Osteoblast (primary cell): ENCODE data around the gene FABP3. TPM values are rescaled to one million over a fixed set of nuclear protein-coding genes. Genes with fewer than 3 reads are reported as not detected.
A peak's percentile ranks its signal among the peaks of the same experiment; 100 is the strongest.

Source experiments
- DNase-seq: peaks from one replicate; pipeline ENCODE4 v3.0.0; 2011; ENCODE audit warnings: low spot score, mixed read lengths; ENCODE audit not compliant: insufficient read length; ENCODE audit errors: missing footprints
- H2AFZ ChIP-seq: 2 replicates; pipeline ENCODE4 v1.6.0; 2011; ENCODE audit warnings: mild to moderate bottlenecking, low read length
- H3K27ac ChIP-seq: 2 replicates; pipeline ENCODE4 v1.5.1; 2011; ENCODE audit warnings: mild to moderate bottlenecking, low read depth, low read length, moderate library complexity
- H3K27me3 ChIP-seq: 2 replicates; pipeline ENCODE4 v1.6.0; 2012; ENCODE audit warnings: mild to moderate bottlenecking, control low read depth, inconsistent platforms, low read length, moderate library complexity; ENCODE audit not compliant: insufficient read depth
- H3K36me3 ChIP-seq: 2 replicates; pipeline ENCODE4 v1.5.1; 2011; ENCODE audit warnings: mild to moderate bottlenecking, low read length, control low read depth, moderate library complexity; ENCODE audit not compliant: insufficient read depth
- H3K4me1 ChIP-seq: 2 replicates; pipeline ENCODE4 v1.5.1; 2011; ENCODE audit warnings: mild to moderate bottlenecking, low read length, control low read depth, moderate library complexity; ENCODE audit not compliant: insufficient read depth
- H3K4me2 ChIP-seq: 2 replicates; pipeline ENCODE4 v1.6.0; 2011; ENCODE audit warnings: mild to moderate bottlenecking, low read length; ENCODE audit not compliant: insufficient read depth
- H3K4me3 ChIP-seq: fragments of 200-600 bp; sonication (generic); 3 replicates; pipeline ENCODE4 v1.5.1; 2012; ENCODE audit warnings: mild to moderate bottlenecking, low read length, inconsistent platforms; ENCODE audit not compliant: insufficient read depth
- H3K79me2 ChIP-seq: 2 replicates; pipeline ENCODE4 v1.6.0; 2012; ENCODE audit warnings: mild to moderate bottlenecking, low read length, control low read depth, inconsistent platforms; ENCODE audit not compliant: insufficient read depth
- H3K9me3 ChIP-seq: 2 replicates; pipeline ENCODE4 v1.5.1; 2011; ENCODE audit warnings: low read depth, low read length, control low read depth
- H4K20me1 ChIP-seq: 2 replicates; pipeline ENCODE4 v1.6.0; 2012; ENCODE audit warnings: mild to moderate bottlenecking, low read length, control low read depth; ENCODE audit not compliant: insufficient read depth
- CTCF ChIP-seq: IDR thresholded peaks from 2 replicates; pipeline ENCODE4 v1.5.1; 2011; ENCODE audit warnings: mild to moderate bottlenecking, low read depth, low read length, moderate library complexity; ENCODE audit errors: extremely low read depth
- total RNA-seq: library from RNA; depleted of rRNA; stranded (reverse); fragments of >200 nt; gene quantifications from 2 replicates; pipeline ENCODE4 v1.2.3, GENCODE V29; 2012

The FABP3 gene
- total RNA-seq, 1 donor = 28.6 TPM

GRCh38 chr1:31410871-31411270 is 38.0 kb upstream of the FABP3 start:
- no peaks in the 10 kb centered on the region for H3K9me3 ChIP-seq
- peak overlapping the region; percentile 40 for H3K27ac ChIP-seq
- peaks cover 4% of the 10 kb centered on the region for H4K20me1 ChIP-seq
- H3K36me3 ChIP-seq = peaks cover 9% of the 10 kb centered on the region
- peak; percentile 92 for DNase-seq
- H3K4me2 ChIP-seq = peak overlapping the region; percentile 27
- H3K4me3 ChIP-seq = peak overlapping the region; percentile 1
- H3K27me3 ChIP-seq = no peaks in the 10 kb centered on the region
- H2AFZ ChIP-seq = no peak overlapping the region
- peaks cover 34% of the 10 kb centered on the region for H3K79me2 ChIP-seq
- peaks cover 55% of the 10 kb centered on the region for H3K4me1 ChIP-seq
- TF ChIP-seq CTCF = no peak

DNA sequence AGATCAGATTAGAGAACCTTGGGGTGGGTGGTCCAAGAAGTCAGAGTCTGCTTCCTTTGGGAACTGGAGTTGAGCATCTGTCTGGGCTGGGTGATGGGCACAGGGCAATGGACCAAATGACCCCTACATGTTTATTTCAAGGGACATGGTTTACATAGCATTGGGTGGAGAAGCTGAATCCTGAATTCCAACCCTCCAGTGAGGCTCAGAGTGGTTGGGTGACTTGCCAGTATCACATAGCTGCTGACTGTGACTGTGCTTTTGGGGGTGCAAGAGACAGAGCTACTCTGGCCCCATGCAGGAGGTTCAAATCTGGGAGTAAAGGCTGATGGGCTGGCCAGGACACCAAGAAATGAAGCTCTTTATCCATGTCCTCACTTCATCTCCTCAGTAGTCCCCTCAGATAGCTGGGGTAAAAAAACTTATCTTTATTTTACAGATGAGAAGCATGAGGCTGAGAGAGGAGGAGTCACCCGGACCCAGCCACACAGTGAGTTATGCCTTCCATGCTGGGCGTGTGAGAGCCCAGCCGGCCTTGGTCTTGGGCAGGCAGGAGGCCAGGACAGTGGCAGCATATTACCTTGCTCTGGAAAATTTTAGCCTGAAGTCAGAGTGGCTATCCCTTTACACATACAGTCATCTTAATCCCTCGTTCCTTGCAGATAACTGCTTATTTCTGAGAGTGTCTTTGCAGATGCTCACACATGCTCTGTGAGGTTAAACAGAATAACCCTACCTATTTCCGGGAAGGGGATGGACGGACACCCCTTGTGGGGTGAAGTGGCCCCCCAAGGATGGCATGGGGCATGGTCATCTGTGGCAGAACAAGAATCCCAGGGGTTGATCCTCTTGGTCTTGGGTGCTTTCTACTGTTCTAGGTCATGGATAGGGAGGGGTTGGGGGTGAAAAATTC is 37.3 kb upstream of the FABP3 start:
- no peak for TF ChIP-seq CTCF
- Histone ChIP-seq H4K20me1 (no peaks in the 10 kb centered on the region), H3K27ac (peak overlapping the region; percentile 40), H2AFZ (peak overlapping the region; percentile 20), H3K36me3 (peaks cover 3% of the 10 kb centered on the region), H3K9me3 (no peaks in the 10 kb centered on the region), H3K4me3 (peak overlapping the region; percentile 2), H3K27me3 (no peaks in the 10 kb centered on the region), H3K79me2 (peaks cover 28% of the 10 kb centered on the region), H3K4me1 (peaks cover 48% of the 10 kb centered on the region), H3K4me2 (peak overlapping the region; percentile 27)
- peak; percentile 94 for DNase-seq

DNA sequence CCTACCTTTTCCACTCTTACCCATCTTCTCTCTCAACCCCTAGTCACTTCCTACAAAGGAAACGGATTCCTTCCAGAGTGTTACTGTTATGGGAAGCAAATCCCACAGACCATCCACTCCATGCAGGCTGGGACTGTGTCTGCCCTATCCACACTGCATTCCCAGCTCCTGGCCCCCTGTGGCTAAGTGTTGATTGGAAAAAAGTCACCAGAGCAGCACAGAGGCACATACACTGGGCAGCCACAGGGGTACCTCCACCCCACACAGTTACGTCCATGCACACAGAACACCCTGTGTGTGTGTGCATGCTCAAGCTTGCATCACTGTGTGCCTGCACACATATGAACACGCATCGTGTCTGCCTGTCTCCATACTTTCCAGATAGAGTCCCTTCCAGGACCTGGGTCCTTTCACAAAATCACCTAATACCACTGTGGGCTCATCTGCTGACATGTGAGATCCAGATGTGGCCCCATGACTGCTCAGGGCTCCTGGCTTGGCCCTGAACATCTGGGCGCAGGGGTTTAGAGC is 36.0 kb upstream of the FABP3 start:
- Histone ChIP-seq H4K20me1 (no peaks in the 10 kb centered on the region), H3K4me3 (no peak overlapping the region), H3K4me1 (peaks cover 36% of the 10 kb centered on the region), H3K36me3 (no peaks in the 10 kb centered on the region), H3K27ac (no peak overlapping the region), H3K27me3 (no peaks in the 10 kb centered on the region), H3K4me2 (no peak overlapping the region), H2AFZ (no peak overlapping the region), H3K9me3 (no peaks in the 10 kb centered on the region), H3K79me2 (peaks cover 14% of the 10 kb centered on the region)
- no peak for TF ChIP-seq CTCF
- peak; percentile 51 for DNase-seq

GRCh38 chr1:31407029-31407626 is 34.3 kb upstream of the FABP3 start:
- H2AFZ ChIP-seq = peak overlapping the region; percentile 10
- no peak overlapping the region for H3K4me2 ChIP-seq

More at GRCh38 chr1:31407029-31407626, 34.3 kb upstream of the FABP3 start:
- Histone ChIP-seq H3K27ac (no peak overlapping the region), H3K36me3 (no peaks in the 10 kb centered on the region), H3K4me1 (peaks cover 29% of the 10 kb centered on the region), H3K9me3 (no peaks in the 10 kb centered on the region), H3K79me2 (no peaks in the 10 kb centered on the region), H3K4me3 (no peak overlapping the region), H4K20me1 (no peaks in the 10 kb centered on the region), H3K27me3 (no peaks in the 10 kb centered on the region)
- no peak for TF ChIP-seq CTCF
- DNase-seq = peak; percentile 17
